ENCODE measurements around the gene FAM89B.

FAM89B gene

GRCh38 chr11:65613091-65613928 lies 41.0 kb downstream of the FAM89B start:
- no peak for DNase-seq

- peak; percentile 100 for DNase-seq
Observed at GRCh38 chr11:65615229-65615949, 43.1 kb downstream of the FAM89B start, which contains the start of gene PCNX3. TSS of gene PCNX3 (plus strand) at chr11:65615776. CDS start at chr11:65616312, 536 bp downstream.

GRCh38 chr11:65615950-65616574 lies 43.7 kb downstream of the FAM89B start:
- peak in 3 of 5 donors; percentile 19 to 46 (median 29) for DNase-seq

GRCh38 chr11:65616575-65617001 lies 44.2 kb downstream of the FAM89B start:
- DNase-seq: peak in 1 of 5 donors; percentile 49

- DNase-seq: no peak
Observed at GRCh38 chr11:65617136-65617850, 45.0 kb downstream of the FAM89B start.

GRCh38 chr11:65617990-65618751 lies 45.8 kb downstream of the FAM89B start:
- DNase-seq: no peak

DNA sequence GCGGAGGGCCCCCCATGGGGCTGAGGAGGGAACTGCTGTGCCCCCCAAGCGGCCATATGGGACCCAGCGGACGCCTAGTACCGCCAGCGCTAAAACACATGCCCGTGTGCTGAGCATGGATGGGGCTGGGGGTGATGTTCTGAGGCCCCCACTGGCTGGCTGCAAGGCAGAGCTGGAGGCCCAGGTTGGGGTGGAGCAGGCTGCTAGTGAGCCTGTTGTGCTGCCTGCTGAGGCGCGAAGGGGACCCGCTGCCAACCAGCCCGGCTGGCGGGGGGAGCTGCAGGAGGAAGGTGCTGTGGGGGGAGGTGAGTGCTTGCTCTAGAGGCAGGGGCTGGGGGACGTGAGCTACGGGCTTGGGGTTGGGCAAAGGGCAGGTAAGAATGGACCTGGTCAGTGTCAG lies 46.4 kb downstream of the FAM89B start:
- DNase-seq: no peak

- DNase-seq: no peak
Observed at GRCh38 chr11:65619281-65619928, 47.1 kb downstream of the FAM89B start.

GRCh38 chr11:65620666-65621065 lies 48.3 kb downstream of the FAM89B start:
- no peak for DNase-seq

DNA sequence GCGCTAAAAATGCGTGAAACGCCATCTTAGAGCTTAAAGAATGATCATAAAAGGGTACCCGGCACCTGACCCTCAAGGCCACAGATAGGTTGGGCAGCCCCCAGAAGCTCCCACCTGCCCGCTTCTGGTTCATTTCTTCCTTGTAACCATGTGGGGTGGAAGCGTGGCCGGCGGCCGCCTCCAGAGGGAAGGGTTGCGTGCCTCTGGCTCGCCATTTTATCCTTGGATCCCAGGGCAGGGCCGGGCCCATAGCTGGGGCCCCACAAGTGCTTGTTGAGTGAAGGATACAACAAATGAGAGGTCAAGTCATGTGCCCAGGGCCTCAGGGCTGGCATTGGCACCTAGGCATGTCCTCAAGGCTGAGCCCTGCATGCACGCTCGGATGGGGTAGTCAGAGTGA lies 49.1 kb downstream of the FAM89B start:
- no peak for DNase-seq

DNA sequence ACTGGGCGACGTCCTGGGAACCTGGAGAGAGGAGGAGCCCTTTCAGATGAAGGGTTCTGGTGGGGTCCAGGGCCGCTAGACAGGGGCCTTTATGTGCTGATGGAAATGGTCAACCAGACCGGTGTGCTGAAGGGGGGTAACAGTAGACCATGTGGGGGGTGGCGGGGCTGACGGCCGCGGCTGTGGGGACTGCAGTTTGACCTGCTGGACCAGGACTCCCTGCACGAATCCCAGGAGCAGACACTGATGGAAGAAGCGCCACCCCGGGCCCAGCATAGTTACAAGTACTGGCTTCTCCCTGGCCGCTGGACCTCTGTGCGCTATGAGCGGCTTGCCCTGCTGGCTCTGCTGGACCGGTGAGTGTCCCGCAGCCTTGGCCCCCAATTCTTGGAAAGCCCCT lies 49.7 kb downstream of the FAM89B start:
- DNase-seq: no peak

DNA sequence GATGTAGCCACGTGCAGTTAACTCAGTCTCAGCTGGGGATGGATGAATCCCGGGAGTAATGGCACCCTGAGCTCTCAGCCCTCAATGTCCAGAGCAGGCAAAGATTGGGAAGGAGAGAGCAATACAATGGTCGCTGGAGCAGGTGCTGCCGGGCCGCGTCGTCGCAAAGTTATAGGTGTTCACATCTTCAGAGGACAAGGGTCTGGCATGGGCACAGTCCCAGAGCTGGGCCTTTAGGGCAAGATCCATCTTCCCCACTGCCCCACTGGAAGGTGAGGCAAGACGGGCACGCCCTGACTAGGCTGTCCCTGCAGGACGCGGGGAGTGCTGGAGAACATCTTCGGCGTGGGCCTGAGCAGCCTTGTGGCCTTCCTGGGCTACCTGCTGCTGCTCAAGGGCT lies 50.8 kb downstream of the FAM89B start:
- DNase-seq: no peak

Data from T-helper 1 cell (primary cell).